HG02840 (cell line): Measurements from ENCODE around the gene PCNT.
"Not testable (repeated sequence)": the region's sequence is repeated elsewhere in the genome, so short reads cannot be mapped to it uniquely, and the experiment has no call there.

ENCODE experiments used
- ATAC-seq: cut with Tn5 transposase; IDR thresholded peaks from one replicate; pipeline ENCODE4 v1.9.1; 2021; ENCODE audit warnings: mild to moderate bottlenecking, moderate library complexity, moderate number of reproducible peaks; ENCODE audit not compliant: unreplicated experiment, low FRiP score

PCNT gene

DNA sequence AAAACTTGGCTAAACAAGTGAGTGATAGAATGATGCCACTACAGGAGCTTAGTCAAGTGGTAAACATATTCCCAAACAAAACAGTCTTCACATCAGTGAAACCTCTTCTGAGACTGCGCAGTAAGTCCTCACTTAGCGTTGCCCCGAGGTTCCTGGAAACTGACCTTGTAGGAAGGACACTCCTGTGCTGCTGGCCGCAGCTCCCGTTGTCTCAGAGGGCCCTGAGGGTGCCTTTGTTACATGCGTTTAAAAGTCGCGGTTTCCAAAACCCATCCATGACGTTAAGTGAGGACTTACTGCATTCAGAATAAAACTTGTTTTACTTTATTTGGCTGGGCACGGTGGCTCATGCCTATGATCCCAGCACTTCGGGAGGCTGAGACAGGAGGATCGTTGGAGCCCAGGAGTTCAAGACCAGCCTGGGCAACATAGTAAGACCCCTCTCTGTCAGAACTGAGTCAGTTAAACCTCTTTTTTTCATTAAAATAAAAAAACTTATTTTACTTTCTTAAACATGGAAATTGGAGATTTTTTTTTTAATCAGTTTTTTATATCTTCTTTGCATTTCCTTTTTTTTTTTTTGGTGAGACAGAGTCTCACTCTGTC lies 98.8 kb downstream of the PCNT start:
- ATAC-seq: no peak

- no peak for ATAC-seq
Measured at GRCh38 chr21:46423546-46424038, 99.6 kb downstream of the PCNT start.

- ATAC-seq: no peak
Measured at GRCh38 chr21:46424039-46424591, 100.2 kb downstream of the PCNT start.

- no peak for ATAC-seq
Measured at GRCh38 chr21:46424621-46425020, 100.7 kb downstream of the PCNT start.

- no peak for ATAC-seq
Measured at GRCh38 chr21:46425041-46425440, 101.1 kb downstream of the PCNT start.

DNA sequence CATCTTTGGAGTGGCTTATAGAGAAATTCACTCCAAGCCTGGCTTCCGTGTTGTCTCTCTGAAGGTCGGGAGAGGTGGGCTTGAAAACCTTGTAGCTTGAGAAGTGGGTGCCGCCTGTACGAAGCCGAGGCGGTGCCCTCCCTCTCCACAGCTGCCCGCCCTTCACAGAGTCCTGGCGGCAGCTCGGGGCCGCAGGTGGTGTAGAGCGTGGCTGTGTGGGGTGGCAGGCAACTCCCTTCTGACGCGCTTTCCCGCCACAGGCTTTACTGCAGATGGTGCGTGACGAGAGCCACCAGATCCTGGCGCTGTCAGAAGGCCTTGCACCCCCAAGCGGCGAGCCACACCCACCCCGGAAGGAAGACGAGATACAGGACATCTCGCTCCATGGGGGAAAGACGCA lies 101.6 kb downstream of the PCNT start:
- ATAC-seq: no peak

DNA sequence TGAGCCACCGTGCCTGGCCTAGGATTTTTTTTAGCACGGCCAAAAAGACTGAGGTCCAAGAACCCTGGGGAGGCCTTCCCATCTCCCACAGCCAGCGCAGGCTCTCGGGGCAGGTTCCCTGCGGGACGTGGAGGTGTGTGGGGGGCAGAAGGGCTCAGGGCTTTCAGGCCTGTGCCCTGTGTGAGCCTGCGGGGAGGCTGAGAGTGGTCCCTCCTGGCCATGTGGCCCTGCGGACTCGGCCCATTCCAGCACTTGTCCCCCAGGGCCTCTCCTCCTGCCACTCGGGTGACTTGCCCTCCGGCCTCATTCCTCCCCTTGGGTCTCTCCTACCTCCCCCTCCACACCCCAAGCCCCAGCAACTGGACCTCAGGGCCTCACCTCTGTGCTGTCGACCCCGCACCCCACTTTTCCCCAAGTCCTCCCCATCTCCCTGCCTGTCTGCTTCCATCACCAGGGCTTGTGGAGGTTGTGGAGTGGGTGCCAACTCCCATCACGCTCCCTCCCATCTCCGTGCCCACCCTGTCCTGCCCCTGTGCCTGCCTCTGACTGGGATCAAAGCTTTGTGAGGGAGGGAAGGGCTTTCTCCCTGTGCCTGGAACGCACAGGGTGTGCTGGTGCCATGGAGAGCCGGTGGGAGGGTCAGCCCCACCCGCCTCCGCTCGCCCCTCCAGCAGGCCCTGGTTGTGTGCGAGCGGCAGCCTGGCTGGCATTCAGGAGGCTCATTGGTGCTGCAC lies 102.5 kb downstream of the PCNT start:
- ATAC-seq: no peak

- ATAC-seq: no peak
Measured at GRCh38 chr21:46427516-46427915, 103.6 kb downstream of the PCNT start.

DNA sequence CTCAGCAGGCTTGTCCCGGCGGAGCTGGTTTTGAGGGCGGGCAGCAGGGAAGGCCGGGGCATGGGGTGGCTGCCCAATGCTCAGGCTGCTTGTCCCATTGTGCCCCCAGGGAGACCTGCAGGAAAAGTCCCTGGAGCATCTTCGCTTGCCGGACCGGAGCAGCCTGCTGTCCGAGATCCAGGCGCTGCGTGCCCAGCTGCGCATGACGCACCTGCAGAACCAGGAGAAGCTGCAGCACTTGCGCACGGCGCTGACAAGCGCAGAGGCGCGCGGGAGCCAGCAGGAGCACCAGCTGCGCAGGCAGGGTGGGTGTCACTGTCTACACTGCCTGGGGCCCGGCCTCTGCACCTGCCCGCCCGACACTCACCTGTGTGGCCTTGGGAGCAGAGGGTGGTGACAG lies 104.3 kb downstream of the PCNT start:
- no peak for ATAC-seq

DNA sequence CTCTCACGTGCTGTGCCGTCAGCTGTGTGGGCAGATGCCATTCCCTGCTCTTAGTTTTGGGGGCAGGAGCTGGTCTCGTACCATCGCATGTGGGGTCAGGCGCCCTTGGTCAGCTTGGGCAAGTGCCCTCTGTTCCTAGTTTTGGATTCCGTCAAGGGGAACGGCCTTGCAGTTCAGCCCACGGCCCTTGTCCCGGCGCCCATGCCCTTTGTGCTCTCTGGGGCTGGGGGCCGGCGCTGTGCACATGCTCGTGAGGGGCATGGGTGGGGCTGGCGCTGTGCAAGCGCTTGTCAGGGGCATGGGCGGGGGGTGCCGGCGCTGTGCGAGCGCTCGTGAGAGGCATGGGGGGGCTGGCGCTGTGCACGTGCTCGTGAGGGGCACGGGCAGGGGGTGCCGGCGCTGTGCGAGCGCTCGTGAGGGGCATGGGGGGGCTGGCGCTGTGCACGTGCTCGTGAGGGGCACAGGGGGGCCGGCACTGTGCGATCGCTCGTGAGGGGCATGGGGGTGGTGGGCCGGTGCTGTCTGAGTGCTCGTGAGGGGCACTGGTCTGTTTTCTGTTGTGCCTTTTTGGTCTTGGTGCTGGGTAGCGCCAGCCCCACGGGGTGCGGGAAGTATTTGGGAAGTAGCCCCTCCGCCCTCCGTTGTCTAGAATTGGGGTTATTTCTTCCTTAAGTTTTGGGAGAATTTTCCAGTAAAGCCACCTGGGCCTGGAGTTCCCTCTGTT lies 105.2 kb downstream of the PCNT start:
- no peak for ATAC-seq

DNA sequence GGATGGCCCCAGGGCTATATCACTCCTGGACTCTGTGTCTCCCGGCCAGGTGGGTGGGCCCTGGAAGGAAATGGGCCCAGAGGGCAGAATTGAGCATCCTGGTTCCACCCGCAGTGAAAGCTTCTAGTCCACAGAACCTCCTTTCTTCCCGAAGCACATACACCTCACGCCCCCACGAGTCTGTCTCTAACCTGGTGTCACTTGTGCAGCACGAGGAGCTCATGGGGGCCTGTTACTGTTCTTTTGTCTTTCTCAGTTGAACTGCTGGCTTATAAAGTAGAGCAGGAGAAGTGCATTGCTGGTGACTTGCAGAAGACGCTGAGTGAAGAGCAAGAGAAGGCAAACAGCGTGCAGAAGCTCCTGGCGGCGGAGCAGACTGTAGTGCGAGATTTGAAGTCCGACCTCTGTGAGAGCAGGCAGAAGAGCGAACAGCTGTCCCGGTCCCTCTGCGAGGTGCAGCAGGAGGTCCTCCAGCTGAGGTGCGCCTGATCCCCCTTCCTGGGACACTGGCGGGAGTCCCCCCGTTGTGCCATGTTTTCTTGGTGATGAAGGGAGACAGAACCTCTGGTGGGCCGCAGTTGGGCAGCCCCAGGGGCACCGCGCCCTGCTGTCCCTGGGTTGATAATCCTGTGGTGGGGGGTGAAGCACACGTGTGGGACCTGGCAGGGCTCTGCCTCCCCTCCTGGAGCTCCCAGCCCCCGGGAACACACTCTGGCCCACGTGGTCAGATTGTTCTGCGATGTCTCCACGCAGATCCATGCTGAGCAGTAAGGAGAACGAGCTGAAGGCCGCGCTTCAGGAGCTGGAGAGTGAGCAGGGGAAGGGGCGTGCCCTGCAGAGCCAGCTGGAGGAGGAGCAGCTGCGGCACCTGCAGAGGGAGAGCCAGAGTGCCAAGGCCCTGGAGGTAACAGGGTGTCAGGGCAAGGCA lies 106.1 kb downstream of the PCNT start:
- ATAC-seq: no peak

- ATAC-seq: no peak
Measured at GRCh38 chr21:46431448-46431847, 107.5 kb downstream of the PCNT start.

DNA sequence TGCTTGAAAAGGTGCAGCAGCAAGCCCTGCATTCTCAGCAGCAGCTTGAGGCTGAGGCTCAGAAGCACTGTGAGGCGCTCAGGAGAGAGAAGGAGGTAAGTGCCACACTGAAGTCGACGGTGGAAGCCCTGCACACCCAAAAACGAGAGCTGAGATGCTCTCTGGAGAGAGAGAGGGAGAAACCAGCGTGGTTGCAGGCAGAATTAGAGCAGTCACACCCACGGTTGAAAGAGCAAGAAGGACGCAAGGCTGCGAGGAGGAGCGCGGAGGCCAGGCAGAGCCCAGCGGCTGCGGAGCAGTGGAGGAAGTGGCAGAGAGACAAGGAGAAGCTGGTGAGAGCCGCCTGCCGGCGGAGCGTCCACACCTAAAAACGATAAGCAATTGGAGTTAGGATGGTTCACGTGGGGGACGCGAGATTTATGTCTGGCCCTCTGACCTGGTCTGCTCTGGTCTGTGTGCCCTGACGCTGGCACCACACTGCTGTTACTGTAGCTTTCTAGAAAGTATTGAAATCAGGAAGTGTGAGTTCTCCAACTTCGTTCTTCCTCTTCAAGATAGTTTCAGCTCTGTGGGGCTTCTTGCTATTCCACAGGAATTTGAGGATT lies 108.0 kb downstream of the PCNT start:
- no peak for ATAC-seq

DNA sequence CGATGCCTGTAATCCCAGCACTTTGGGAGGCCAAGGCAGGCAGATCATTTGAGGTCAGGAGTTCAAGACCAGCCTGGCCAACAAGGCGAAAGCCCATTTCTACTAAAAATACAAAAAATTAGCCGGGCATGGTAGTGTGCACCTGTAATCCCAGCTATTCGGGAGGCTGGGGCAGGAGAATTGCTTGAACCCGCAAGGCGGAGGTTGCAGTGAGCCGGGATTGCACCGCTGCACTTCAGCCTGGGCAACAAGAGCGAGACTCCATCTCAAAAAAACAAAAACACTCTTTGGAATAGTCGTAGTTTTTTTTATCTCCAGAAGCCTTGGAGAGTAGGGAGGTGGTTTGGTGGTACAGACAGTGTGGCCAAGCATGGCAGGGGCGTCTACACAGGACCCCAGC lies 109.2 kb downstream of the PCNT start:
- ATAC-seq: not testable (repeated sequence)

GRCh38 chr21:46434322-46434958 lies 110.5 kb downstream of the PCNT start:
- ATAC-seq: no peak

DNA sequence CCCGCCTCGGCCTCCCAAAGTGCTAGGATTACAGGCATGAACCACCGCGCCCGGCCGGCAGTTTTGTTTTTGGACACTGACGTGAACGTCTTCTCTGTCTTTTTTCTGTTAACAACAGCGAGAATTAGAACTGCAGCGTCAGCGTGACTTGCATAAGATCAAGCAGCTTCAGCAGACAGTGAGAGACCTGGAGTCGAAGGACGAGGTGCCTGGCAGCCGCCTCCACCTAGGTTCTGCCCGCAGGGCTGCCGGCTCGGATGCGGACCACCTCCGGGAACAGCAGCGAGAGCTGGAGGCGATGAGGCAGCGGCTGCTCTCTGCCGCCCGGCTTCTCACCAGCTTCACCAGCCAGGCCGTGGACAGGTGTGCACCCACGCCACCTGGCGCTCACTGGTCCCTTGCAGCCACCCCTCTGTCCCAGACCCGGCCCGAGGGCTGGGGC lies 111.9 kb downstream of the PCNT start:
- no peak for ATAC-seq

DNA sequence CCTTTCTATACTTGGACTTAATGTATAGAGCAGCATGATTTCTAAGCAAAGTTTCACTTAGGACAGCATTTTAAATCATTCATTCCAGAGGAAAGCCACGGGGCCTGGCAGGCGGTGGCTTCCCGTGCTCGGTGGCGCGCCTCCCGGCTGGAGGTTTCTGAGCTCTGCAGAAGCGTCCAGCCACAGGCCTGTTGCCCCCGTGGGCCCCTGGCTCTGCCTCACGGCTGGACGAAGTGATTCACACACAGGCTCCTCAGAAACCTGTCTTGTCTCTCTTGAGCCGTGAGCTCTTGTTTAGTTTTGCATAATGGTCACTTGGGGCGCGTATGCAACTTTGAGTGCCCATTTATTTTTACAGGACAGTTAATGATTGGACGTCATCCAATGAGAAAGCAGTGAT lies 112.7 kb downstream of the PCNT start:
- no peak for ATAC-seq

- ATAC-seq: no peak
Measured at GRCh38 chr21:46437096-46437498, 113.1 kb downstream of the PCNT start.

DNA sequence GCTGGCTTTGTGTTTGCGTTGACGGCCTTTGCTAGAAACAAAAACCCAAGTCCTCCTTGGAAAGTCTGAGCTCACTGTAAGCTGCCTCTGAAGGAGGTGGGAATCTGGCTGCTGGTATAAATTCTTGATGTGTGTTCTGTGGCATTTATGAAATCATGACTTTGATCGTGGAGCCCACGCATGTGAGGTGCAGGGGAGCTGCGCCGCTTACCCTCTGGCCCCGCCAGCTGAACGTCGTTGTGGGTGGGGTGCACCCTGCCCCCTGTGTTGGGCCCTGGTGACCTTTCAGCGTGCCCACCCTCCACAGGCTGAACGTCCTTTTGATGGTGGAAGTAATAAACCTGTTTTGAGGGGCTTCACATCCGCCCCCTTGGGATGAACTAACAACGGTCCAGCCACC lies 113.6 kb downstream of the PCNT start:
- no peak for ATAC-seq
